SW 1271 (cell line): ENCODE data around the gene NFAM1.

Source experiments
- DNase-seq, 2 experiments: peaks; one replicate each; lab custom pipeline; 2025; lab: John Stamatoyannopoulos, UW

NFAM1 gene

DNA sequence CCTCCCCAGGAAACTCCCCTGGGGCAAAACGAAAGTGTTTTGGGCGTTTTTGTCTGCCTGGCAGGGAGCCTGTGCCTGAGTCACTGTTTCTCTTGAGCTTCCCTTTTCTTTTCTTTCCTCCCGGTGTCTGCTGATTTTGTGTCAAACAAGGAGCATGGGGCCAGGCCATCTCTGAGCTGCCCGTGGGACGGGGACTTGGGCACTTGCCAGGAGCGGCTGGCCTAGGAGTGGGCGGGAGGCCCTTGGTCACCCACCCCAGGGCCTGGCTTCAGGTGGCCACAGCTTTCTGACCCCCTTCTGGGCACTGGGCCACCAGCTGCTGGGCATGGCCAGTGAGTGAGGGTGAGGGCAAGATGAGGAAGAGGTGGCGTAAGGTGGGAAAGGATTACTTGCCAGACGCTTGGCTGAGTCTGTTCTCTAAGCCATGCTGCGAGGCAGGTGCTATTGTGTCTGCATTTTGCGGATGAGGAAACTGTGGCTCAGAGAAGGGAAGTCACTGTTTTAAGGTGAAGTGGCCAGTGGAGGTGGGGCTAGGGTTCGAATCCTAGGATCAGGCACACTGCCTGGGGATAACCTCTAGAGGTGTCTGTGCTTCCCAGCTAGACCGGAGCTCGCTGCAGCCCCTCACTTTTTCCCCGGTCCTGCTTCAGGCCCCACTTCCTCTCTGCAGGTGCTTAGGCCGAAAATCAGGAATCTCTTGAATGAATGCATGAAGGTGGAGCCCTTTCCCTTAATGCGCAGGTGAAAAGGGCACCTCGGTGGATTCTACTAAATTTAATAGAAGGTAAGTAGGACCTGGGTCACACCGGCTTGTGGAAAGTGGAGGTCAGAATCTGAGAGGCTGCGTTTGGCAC is 7.8 kb upstream of the NFAM1 start:
- no peak for DNase-seq

DNA sequence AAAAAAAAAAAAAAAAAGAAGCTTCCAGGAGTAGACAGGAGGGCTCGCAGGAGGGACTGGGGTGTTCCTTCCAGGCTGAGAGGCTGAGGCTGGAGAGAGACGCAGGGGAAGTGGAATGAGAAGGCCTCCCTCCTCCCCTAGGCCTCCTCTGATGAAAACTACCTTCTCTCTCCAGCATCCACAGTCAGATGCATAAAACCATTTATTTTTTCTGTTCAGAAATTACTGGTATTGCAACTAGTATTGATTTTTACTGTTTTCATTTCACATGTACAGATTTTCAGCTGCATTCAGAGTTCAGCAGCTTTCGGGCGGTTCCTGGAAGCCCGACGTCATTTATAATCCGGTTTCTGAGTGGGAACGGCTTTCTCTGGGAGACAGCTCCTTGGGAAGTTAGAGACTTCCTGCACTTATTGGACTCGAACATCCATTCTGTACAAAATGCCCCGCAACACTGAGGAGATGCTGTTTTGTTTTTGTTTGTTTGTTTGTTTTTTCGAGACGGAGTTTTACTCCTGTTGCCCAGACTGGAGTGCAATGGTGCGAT is 6.9 kb upstream of the NFAM1 start:
- no peak for DNase-seq

DNA sequence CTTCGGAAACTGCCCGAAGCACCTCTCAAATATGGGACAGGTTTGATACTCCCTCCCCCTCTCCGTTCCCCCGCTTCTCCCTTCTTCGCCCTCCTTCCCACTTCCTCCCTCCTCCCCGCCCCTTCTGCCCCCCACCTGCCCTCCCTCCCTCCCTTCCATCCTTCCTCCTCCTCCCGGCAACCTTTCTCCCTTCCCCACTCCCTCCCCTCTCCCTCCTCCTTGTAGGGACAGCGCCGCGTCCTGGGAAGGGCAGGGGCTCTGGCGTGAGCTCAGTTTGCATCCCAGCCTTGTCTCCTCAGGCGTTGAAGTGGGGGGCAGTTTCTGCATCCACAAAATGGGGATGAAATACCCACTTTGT is 6.1 kb upstream of the NFAM1 start:
- DNase-seq, result no peak

DNA sequence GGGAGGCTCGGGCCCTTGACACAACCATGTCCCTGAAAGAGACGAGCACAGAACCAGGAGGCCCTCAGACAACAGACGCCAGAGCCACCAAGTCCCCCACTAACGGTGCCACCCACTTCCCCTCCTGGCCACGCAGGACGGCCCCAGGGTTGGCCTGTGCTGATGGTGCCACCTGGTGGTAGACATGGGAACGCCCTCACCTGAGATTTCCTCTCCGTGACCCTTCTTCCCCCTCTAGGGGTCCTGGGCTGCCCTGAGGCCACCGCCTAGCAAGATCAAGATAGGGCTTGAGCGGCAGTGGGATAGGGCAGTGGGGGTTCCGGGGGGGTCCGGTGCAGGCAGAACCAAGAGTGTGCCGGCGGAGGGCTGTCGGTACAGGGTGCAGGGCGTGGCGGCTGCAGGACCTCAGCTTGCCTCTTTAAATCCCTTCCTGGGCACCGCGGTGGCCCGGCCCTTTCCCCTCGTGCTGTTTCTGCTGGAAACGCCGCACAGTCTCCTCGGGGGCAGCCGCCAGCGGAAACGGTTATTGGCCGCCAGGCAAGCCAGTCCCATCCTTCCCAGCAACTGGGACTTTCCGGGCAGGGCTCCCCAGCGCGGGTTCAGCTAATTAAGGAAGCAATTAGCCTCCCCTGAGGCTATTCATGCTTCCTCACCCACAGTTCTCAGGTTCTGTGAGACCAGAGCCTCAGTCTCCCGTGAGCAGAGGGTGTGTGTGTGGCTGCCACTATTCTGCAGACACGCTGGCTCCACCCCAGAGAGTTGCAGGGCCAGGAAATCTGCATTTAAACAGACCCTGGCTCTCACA is 5.5 kb upstream of the NFAM1 start:
- DNase-seq, result peak; percentile 24 to 48

DNA sequence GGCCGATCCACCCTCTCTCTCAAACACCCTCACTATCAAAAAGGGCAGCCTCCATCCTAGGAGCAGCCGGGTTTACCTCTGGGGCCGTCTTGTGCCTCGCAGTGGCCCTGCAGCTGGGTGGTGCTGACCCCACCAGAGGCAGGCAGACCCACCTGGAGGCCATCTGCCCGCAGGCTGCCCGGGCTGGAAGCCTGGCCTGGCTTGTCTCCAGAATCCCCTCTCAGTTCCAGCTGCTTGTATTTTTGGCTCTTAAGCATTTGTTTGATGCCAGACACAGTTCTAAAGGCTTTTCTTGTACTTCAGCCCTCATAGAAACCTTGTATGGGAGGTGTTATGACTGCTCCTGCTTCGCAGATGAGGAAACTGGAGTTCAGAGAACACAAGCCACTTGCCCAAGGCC is 4.2 kb upstream of the NFAM1 start:
- no peak for DNase-seq

DNA sequence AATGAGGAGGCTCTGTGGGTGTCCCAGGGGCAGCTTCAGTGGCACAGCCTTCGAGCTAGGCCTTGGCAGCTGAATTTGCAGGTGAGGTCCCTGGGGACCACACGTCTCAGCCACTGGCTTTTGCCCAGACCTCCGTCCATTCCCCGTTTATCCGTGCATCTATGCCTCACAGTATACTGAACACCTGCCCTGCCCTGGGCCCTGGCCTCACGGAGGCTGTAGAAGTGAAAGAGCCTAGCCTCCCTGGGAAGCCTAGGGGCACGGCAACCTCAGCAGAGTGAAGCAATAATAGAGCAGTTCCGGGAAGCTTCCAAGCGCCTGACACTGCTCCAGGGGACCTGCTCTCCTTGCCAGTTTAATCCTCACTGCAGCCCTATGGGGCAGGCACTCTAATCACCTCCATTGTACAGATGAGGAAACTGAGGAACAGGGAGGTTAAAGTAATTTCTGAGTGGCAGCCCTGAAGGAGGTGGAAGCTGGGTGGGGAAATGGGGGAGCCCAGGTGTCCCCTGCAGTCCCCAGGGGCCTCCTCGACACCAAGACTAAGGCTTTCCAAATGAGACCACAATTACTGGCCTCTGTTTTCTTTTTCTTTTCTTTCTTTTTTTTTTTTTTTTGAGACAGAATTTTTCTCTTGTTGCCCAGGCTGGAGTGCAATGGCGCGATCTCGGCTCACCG is 2.7 kb upstream of the NFAM1 start:
- no peak for DNase-seq

DNA sequence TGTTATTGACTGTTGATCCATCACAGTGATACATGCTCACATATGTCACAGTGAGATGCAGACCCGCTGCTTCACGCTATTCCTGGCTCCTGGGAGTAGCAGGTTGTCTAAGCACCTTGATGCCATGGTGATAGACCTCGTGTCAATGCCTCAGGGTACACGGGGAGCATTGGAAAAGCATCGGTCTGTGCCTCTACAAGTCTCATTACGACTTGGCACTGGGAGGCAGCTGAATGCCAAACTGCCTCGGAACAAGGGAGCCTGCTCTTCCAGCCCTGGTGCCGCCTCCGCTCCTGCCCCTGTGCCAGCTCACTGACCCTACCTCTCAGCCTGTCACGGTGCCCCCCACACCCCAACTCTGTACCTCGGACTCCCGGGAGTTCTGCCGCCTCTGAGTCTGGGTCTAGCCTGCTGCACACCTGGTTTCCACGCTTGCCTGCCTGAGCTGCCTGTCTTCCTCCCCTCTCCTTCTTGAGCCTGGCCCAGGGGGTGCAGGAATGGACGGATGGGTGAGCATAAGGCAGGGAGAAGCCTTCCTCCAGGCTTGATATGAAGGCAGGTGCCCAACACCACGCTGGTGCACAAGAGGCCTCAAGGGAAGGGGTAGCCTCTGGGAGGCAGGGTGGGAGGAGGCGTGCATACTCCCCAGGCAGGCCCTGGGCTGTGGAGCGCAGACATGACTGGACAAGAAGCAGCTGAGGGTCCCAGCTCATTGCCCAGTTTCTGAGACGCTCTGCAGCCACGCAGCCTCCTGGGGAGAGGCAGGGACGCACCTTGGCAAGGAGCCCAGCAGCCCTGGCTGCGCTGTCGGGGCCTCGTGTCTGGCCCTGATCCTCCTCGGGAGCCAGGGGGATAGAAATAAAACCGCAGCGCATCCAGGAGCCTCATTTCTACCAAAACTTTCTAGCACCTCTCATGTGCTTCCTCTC is 1.8 kb upstream of the NFAM1 start:
- DNase-seq, result no peak

DNA sequence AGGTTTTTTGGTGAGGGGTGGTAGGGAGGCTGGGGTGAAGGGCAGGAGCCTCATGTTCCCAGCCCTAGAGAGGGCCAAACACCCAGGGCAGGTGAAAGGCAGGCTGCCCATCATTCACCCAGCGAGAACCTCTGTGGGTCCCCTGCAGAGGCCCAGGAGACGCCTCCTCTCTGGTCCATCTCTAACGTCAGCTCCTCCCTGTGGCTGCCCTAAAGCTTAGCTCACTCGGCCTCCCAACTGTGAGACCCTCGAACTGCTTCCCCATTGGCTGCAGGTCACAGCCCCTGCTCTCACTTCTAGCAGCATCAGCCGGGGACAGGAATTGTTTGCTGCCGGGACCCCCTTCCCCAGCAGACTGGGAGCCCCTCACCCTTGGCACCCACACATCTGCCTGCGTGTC is 615 bp upstream of the NFAM1 start:
- DNase-seq, result no peak

DNA sequence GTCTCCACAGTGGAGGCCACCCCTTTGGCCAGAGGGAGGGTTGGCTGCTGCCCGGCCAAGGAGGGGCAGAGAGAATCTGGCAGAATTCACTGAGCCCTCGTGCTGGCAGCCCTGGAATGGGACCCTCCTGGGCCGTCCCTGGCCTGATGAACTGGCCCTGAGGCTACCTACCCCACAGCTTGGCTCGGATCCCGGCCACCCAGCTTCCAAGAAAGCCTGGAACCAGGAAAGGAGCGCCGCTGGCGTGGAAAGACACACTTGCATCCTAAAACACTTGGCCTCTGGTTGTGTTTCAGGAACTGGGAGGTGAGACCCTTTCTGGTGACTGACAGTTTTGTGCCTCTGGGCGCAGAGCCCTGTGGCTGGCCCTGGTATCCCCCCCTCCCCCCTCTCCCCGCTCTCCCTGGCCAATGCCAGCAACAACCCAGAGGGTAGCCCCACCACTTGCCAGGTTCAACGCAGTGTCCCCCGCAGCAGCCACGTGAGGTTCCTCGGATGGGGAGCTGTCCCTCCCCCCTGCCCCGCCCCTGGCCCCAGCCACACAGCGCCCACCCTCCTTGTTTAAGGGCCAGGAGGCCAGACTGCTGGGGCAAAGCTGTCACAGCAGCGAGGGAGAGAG is 693 bp downstream of the NFAM1 start:
- no peak for DNase-seq

DNA sequence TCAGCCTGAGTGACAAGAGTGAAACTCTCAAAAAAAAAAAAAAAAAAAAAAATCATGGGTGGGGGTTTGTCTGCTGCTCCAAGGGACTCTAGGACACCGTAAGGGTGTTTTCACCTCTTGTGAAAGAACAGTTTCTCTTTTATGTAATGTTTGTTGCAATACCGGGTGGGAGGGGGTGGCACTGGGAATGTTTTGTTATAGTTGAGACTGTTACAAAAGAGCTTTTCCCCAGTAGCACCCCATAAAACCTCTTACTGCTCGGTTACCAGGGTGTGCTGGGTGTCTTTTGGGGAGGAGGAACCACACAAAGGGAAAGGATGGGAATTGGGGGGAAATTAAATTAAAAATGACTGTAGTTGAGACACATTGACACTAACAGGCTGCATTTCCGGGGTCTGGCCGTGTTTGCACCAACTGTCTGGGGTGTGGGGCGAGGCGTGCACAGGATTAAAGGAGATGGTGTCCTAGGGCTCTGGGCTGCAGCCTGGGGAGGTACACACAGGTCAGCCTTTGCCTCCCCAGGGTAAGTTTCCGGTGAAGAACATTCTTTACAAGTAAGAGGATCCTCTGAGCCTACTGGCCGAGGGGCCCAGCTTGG is 1.6 kb downstream of the NFAM1 start:
- DNase-seq, result no peak

DNA sequence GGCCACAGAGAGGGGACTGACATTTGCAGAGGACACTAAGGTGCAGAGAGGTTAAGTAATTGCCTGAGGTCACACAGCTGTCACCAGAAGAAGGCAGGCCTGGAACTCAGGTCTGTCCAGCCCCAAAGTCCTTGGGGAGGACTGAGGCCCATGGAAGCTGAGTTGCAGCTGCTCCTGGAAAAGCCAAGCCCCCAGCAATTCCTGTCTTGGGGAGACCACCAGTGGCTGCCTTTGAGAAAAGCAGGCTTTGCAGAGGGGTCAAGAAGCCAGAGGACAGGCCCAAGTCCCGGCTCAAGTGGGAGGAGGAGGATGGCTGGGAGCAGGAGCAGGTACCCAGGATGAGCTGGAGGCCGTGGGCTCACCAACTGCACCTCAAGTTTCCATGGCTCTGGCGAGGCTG is 3.4 kb downstream of the NFAM1 start:
- DNase-seq, result no peak

DNA sequence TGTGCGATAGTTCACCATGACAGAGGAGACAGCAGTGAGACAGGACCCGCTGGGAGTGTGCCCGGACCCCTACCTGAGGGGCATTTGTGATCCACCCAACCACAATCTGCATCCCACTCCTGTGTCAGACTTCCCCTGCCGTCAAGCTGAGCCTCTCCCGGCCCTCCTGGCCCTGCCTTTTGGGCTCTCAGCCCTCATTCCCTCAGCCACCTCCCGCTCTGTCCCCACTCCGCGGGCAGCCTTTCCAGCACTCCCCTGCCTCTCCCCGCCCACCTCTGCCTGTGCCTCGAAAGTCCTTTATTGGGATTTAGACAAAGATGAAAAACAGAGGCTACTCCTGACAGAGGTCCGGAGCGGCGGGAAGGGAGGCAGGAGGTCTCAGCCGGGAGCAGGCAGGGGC is 4.2 kb downstream of the NFAM1 start:
- DNase-seq, result no peak

DNA sequence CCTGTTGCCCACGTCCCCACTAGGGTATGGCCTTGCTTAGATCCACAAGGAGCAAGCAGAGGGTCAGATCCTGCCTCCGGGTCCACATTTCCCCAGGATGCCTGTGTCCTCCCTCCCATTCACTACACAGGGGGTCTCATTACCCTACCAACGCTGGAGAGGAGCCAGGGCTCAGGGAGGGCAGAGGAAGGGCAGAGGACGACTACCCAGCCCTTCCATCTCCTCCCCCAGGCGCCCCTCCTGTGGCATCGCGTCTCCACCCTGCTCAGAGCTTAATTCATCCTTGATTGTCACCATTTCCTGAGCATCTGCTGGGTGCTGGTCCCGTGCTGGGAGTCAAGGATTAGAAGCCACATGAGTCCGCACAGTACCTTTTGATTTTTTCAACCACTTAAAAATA is 5.0 kb downstream of the NFAM1 start:
- DNase-seq, result no peak

DNA sequence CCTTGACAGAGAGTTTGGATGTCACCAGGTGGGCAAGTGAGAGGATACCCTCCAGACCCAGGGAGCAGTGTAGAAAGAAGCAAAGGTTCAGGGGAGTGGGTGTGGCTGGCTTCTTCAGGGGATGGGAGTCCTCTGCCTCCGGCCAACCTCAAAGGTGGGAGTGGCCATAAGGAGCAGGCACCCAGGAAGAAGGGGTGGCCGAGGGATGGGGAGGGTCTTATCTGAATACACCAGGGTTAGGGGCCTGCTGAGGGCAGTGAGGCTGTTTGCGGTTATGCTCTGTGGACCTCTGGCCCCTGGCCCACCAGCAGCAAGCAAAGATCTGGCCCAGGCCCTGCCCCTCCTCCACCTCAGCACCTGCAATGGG is 6.2 kb downstream of the NFAM1 start:
- no peak for DNase-seq

DNA sequence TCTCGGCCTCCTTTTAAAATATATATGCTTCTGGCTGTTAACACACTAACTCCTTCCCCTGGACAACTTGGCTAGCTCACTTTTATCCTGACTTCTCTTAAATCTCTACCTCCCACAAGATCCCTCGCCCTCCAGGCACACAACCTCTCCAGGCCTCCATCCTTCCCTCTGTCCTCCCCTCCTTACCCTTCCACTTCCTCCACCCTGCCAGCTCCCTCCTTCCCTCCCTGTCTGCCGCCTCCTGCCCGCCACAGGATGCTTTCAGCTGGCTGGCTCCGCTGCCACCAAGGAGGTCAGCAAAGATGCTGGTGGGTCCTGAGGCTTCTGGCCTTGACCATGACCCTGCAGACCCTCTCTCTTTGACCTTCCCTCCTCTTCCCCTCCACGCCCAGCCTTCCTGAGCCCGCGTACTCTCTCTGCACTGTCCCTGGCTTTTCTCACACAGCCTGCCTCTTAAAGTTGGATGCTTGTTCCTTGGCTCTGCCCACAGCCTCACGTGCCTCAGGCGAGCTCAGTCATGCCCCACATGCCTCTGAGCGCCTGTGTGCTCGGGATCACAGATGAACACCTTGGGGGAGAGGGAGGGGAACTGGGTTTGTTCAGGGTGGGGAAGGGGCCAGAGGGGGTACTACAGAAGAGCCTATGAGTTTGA is 6.7 kb downstream of the NFAM1 start:
- DNase-seq, result no peak

DNA sequence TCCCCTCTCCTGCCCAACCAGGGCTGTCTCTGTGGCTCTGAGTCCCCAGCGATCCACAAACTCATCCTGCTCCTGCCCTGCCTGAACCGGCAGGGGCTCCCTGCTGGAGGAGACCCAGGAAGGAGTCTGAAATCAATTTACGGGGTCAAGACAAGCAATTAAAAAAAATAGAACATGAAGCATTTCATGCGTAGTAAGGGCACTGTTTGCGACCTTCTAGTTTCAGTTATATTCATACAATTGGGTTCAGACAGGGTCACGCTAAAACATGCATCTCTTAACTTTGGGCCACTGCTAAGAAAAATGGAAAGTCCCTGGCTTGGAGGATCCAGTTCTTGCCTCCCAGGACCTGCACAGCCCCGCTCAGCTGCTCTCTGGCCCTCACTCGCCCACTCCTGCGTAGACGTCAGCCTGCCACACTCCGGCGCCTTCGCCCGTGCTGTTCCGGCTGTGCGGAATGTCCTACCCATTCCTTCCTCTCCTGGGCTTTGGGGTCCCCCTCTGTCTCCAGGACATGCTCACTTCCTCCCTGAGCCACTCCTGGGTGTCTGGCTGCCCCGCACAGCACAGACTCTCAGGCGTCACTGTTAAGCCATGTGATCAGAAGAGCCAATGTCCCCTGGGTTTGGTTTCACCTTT is 12.8 kb downstream of the NFAM1 start:
- no peak for DNase-seq

DNA sequence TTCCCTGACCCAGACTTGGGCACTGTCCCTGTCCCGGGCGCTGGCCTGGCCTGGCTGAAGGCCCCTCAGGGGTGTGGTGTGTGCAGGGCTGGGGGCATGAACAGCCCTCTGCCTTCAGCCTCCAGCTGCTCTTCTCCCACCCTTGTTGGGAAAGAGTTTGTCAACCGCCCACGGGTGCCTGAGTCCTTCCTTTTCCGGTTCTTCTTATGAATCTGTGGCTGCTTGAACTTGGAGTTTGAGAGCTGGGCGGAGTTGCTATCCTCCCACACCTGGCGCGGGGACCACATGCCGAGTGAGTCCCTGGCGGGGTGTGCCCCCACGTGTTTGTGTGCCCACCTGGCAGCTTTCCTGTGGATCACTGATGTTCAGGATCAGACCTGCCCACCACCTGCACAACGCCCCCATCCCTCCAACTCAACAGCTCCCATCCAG is 13.4 kb downstream of the NFAM1 start:
- no peak for DNase-seq

DNA sequence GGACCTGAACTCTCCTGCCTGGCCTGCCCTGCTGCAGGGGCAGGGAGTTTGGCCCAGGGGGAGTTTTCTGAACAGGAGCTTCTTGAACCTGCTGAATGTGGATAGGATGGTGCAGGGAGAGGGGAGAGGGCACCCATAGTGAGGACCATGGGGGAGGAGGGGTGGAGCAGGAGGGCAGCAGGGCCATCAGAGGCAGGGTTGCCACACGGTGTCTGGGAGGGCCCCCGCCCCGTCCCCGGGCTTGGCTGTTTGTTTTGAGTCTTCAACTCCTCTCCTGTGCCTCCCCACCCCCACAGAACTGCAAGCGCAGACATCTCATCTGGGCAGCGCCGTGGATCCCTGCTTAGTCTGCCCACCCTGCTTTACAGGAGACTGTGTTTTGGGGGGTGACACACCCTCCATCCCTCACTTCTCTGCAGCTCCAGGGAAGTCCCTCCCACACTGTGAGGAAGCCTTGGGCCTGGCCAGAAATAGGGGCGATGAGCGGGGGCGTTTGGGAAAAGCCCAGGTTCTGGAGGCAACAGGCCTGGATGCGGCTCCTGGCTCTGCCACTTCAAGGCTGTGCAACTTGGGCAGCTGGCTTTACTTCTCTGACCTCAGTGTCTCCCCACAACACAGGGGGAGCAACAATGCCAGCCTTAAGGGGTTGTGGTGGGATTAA is 14.4 kb downstream of the NFAM1 start:
- no peak for DNase-seq

DNA sequence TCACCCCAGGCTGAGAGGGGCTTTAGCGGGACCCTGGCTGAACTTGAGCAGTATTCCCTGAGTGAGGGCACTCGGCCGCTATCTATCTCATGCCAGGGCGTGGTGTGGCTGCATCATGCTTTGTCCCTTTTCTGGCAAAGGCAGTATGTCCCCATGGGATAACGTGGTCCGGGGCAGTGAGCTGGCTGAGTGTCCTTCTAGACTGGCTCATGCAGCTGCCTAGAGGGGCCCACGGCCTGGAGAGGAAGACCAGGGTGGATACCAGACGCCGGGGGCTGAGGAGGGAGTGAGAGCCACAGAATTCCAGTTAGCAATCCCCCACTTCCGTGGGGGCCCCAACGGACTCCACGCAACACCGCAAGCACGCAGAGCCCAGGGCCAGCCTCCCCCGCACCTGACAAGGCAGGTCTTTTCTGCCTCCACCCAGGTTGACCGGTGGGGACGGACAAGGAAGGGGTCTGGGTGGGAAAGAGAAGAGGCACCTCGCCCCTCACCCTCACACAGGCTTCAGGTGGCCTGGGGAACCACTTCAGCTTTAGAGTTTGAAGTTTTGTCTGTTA is 15.5 kb downstream of the NFAM1 start:
- no peak for DNase-seq
